Astrocyte of the cerebellum (primary cell): ENCODE data around the gene RGMB.

Experiments
- DNase-seq: peaks from one replicate; pipeline ENCODE4 v3.0.0-alpha.2; 2011; ENCODE audit warnings: low read depth
- H3K4me3 ChIP-seq: 2 replicates; pipeline ENCODE4 v1.5.1; 2011; ENCODE audit warnings: mild to moderate bottlenecking, low read depth, low read length, moderate library complexity
- in situ Hi-C: cut with HindIII; loops from 2 replicates; pipeline ENCODE4 v1.10.0; 2017; ENCODE audit warnings: low sequenced_read_pairs
- TF ChIP-seq, protein P1 (sequence below): IDR thresholded peaks from 2 replicates; pipeline ENCODE4 v1.5.1; 2012; ENCODE audit warnings: low read length, low read depth, moderate library complexity, mild to moderate bottlenecking; ENCODE audit errors: missing control alignments

RGMB gene

DNA sequence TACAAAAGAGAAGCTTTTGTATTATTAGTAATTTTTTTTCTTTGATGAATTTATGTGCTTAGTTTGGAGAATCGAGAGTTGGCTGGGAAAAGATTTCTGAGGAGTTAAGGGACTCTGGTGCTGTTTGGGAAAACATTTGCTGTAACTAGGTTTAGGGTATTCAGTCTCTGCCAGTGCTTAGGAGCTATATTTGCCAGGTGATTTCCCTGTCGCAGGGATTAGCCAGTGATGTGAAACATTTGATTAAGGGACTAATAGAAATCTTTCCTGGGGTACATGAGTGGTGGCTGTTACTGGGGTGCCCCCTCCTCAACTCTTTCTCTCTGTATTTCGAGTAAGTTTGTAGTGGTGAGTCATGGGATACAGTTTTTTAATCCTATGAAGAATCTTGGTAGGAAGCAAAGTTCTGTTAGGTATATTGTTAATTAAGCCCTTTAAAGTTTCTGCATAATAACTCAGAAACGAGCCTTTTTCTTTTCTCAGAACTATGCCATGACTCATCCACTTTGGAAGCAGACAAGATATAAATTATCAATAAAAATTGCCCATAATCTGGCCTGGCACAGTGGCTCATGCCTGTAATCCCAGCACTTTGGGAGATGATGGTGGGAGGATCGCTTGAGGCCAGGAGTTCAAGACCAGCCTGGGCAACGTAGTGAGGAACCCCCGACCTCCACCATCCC, 18.6 kb downstream of the RGMB start:
- no peak overlapping the region for H3K4me3 ChIP-seq
- DNase-seq, result no peak
- TF ChIP-seq, protein P1, sequence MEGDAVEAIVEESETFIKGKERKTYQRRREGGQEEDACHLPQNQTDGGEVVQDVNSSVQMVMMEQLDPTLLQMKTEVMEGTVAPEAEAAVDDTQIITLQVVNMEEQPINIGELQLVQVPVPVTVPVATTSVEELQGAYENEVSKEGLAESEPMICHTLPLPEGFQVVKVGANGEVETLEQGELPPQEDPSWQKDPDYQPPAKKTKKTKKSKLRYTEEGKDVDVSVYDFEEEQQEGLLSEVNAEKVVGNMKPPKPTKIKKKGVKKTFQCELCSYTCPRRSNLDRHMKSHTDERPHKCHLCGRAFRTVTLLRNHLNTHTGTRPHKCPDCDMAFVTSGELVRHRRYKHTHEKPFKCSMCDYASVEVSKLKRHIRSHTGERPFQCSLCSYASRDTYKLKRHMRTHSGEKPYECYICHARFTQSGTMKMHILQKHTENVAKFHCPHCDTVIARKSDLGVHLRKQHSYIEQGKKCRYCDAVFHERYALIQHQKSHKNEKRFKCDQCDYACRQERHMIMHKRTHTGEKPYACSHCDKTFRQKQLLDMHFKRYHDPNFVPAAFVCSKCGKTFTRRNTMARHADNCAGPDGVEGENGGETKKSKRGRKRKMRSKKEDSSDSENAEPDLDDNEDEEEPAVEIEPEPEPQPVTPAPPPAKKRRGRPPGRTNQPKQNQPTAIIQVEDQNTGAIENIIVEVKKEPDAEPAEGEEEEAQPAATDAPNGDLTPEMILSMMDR, result no peak
- in situ Hi-C loops, result no loop called here

DNA sequence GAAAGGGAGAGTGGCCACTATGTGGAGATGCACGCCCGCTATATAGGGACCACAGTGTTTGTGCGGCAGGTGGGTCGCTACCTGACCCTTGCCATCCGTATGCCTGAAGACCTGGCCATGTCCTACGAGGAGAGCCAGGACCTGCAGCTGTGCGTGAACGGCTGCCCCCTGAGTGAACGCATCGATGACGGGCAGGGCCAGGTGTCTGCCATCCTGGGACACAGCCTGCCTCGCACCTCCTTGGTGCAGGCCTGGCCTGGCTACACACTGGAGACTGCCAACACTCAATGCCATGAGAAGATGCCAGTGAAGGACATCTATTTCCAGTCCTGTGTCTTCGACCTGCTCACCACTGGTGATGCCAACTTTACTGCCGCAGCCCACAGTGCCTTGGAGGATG, 19.8 kb downstream of the RGMB start:
- no peak overlapping the region for H3K4me3 ChIP-seq
- in situ Hi-C loops, result no loop called here
- TF ChIP-seq, protein P1, result no peak
- DNase-seq, result no peak

DNA sequence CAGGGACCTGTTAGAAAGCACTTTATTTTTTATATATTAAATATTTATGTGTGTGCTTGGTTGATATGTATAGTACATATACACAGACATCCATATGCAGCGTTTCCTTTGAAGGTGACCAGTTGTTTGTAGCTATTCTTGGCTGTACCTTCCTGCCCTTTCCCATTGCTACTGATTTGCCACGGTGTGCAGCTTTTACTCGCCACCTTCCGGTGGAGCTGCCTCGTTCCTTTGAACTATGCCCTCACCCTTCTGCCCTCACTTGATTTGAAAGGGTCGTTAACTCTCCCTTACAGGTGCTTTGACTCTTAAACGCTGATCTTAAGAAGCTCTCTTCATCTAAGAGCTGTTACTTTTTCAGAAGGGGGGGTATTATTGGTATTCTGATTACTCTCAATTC, 20.5 kb downstream of the RGMB start:
- TF ChIP-seq, protein P1, result no peak
- no peak overlapping the region for H3K4me3 ChIP-seq
- DNase-seq, result no peak
- in situ Hi-C loops, result no loop called here

DNA sequence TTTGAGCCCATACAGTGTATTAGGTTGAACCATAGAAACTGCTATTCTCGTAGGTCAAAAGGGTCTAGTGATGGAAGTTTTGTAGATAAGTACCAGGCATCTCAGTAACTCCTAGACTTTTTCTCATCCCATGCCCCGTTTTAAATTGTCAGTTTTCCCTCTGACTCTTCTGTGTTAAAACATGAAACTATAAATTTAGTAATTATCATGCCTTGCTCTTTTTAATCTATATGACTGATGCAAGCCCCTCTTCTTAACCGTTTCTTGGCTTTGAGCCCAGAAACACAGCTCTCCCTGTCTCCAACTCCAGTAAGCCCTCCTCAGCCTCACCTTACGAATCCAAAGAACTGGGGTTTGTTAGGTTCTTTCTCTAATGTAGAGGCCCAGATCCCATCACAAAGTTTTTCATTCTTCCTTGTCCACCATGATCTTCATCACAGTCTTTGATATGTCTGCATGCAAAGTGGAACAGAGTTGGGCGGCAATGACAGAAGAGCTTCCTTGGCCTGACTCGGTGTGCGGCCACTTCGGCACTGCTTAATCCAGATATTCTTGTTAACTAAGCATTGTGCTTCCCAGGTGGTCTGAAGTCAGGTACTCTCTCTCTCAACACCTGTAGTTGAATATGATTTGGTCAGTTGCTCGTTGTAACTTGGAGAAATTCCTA, 21.1 kb downstream of the RGMB start:
- no peak for DNase-seq
- in situ Hi-C loops, result no loop called here
- TF ChIP-seq, protein P1, result no peak
- no peak overlapping the region for H3K4me3 ChIP-seq

DNA sequence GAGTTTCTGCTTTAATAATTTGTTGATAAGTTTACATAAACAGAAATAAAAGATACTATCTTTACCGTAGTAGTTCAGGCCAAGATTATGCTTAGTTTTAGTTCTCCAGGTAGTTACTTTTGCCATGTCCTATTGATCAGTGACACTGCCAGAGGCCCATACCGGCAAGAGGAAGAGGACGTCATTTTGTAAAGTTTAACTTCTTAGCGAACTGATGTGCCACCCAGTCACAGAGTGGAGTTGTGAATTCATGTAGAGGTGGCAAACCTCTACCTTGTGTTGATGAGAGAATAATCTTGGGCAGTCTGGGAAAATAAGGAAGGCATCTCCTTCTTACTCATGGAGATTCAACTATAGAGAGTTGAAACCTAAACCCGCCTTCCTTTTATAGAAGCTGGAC, 21.8 kb downstream of the RGMB start:
- in situ Hi-C loops, result no loop called here
- TF ChIP-seq, protein P1, result no peak
- DNase-seq, result no peak
- no peak overlapping the region for H3K4me3 ChIP-seq

DNA sequence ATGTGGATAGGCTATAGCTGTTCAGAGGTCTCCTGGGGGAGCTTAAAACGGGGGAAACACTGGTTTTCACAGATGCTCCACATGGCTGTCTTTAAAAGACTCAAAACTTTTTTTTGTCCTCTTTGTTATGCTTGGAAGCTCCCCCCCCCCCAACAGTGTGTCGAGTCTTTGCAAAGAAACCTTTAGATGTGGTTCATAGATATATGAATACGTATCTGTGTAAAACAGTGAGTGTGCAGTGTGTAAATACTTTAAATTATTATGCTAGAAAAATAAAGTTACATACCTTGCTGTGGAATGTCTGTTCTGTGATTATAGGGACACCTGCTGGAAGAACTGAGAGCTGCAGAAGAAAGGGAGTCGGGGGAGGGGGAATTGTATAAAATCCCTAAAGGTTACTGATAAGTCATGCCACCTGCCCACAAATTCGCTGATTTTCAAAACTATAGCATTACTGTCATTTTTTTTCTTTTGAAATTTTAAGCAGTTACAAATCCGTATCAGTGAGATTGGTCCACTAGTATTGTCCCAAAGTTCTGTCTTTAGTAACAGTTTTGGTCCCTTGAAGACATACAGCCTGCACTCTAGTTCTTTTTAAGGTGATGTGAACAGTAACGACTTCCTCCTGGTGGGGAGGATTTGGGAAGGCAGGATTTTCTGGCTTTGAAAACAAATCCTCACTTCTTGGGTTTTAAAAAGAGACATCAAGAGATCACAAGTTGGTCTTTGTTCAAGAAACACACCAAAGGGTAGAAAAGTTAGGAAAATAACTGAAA, 22.9 kb downstream of the RGMB start:
- DNase-seq, result no peak
- in situ Hi-C loops, result no loop called here

More for the DNA sequence above, 22.9 kb downstream of the RGMB start:
- H3K4me3 ChIP-seq, result no peak overlapping the region
- TF ChIP-seq, protein P1, result peak; percentile 81
